Measurements from ENCODE around the gene FAU.

GRCh38 chr11:65116370-65117205, 5.3 kb downstream of the FAU start:
- TF ChIP-seq CTCF (IDR thresholded peaks at IDR 0.05): no peak
- no peak for TF ChIP-seq SIN3A (IDR thresholded peaks at IDR 0.05; ENCODE audit: borderline replicate concordance, insufficient read depth, low read depth, low read length)
- TF ChIP-seq REST (IDR thresholded peaks at IDR 0.05; ENCODE audit: insufficient read depth in 1 of 2, low read depth in 2 of 2, low read length in 1 of 2): no peak

Data from Panc1 (cell line).